GM10266 (cell line): ENCODE results near the gene STX11.

Source experiments
- DNase-seq: peaks from one replicate; pipeline ENCODE4 v3.0.0; 2012; ENCODE audit errors: extremely low spot score
- TF ChIP-seq, protein P1 (sequence below): IDR thresholded peaks from 2 replicates; pipeline ENCODE4 v1.5.1; 2012; ENCODE audit warnings: mild to moderate bottlenecking, low read depth; ENCODE audit not compliant: control insufficient read depth, insufficient read depth; ENCODE audit errors: missing control alignments

STX11 gene

DNA sequence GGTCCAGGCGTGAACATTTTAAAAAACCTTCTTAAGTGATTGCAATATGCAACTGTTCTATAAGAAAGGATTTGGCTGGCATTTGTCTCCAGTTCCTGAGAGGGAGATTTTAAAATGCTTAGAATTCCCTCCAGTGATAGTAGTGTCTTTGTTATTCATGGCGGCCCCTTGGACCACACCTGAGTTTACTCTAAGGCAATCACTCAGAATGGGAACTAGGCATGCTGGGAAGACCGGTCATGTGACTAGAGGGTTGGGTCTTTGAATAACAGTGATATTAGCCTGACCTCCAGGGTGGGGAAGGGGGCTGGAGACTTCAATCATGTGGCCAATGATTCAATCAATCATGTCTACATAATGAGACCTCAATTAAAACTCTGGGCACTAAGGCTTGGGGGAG, 84.1 kb downstream of the STX11 start:
- DNase-seq = no peak
- TF ChIP-seq, protein P1, sequence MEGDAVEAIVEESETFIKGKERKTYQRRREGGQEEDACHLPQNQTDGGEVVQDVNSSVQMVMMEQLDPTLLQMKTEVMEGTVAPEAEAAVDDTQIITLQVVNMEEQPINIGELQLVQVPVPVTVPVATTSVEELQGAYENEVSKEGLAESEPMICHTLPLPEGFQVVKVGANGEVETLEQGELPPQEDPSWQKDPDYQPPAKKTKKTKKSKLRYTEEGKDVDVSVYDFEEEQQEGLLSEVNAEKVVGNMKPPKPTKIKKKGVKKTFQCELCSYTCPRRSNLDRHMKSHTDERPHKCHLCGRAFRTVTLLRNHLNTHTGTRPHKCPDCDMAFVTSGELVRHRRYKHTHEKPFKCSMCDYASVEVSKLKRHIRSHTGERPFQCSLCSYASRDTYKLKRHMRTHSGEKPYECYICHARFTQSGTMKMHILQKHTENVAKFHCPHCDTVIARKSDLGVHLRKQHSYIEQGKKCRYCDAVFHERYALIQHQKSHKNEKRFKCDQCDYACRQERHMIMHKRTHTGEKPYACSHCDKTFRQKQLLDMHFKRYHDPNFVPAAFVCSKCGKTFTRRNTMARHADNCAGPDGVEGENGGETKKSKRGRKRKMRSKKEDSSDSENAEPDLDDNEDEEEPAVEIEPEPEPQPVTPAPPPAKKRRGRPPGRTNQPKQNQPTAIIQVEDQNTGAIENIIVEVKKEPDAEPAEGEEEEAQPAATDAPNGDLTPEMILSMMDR = no peak

DNA sequence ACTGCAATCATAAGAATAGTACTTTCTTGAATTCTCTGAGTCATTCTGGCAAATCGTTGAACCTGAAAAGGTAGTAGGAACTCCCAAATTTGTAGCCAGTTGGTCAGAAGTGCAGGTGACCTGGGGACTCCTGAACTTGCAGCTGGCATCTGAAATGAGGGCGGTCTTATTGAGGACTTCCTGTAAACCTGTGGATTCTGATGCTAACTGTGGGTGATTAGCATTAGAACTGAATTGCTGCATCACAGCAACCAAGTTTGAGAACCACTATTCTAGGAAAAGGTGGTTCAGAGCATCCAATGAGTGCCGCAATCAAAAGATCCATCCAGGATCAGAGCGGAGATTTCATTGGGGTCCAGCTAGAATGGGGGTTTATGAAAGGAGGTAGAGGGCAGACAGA, 84.6 kb downstream of the STX11 start:
- TF ChIP-seq, protein P1 = no peak
- no peak for DNase-seq
